Measurements from ENCODE around the gene WDPCP. TPM values are rescaled to one million over a fixed set of nuclear protein-coding genes. Genes with fewer than 3 reads are reported as not detected.

WDPCP gene
- total and polyA plus RNA-seq, 2 of the 4 experiments (the other 2 are of a cell fraction), result 2.2 to 10.2 TPM

DNA sequence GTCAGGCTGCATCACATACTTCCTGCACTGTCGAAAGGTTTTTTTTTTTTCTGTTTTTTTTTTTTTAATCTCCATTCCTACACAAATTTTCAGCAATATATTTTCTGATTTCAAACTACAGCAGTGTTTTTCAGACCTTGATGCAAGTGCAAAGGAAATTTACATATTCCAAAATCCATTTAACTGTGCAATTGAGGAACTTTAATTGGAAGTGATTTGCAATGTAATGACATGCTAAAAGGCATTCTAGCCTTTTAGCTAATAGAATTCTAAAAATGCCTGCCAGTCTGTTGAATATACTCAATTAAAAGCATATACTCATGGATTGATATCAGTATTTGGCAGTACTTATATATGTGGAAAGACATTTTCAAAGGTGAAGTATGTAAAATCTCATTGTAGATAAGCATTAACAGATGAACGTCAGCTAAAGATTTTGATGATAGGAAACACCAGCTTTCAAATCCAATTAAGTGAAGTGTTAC, 327.1 kb downstream of the WDPCP start:
- no peak overlapping the region for H2BK20ac ChIP-seq (ENCODE audit: low read depth, low read length)
- dilution Hi-C loops (cut with HindIII; ENCODE audit: low sequenced_read_pairs, unreplicated experiment) (no loop called here), intact Hi-C loops (cut with micrococcal nuclease) (no loop called here), in situ Hi-C loops (cut with MboI; ENCODE audit: low sequenced_read_pairs) (no loop called here)
- H2AK9ac ChIP-seq (replicated peaks; ENCODE audit: low read depth, low read length, poor library complexity), result no peak overlapping the region
- H4K91ac ChIP-seq (ENCODE audit: insufficient read depth, low read depth, low read length), result no peak overlapping the region
- BruUV-seq (replicated peaks), result no TSS peak
- ChIA-PET POLR2A (ENCODE audit: unreplicated experiment) (no interaction called here), CTCF (no interaction called here)
- H4K8ac ChIP-seq (ENCODE audit: low read depth in 2 of 2, low read length in 2 of 2), result no peak overlapping the region
- DNase-seq, result no peak
- H2BK5ac ChIP-seq (ENCODE audit: low read depth, low read length, poor library complexity, severe bottlenecking), result no peak overlapping the region
- no peak overlapping the region for H3K4me3 ChIP-seq (ENCODE audit: insufficient read depth, low read depth, low read length)
- no peaks in the 10 kb centered on the region for H3K79me1 ChIP-seq (ENCODE audit: low read depth in 1 of 2, low read length in 2 of 2)
- H3K4ac ChIP-seq (ENCODE audit: low read depth, low read length), result no peak overlapping the region
- H3K27ac ChIP-seq (ENCODE audit: insufficient read depth, low read length), result no peak overlapping the region
- H4K5ac ChIP-seq (ENCODE audit: low read depth, low read length), result no peak overlapping the region
- H2BK15ac ChIP-seq (ENCODE audit: low read depth, low read length), result no peak overlapping the region
- no CpG with 5 or more reads among the region's 2 CpGs for WGBS, 2 experiments (ENCODE audit: extremely low coverage in 2 of 2, insufficient read length in 1 of 2)
- no peaks in the 10 kb centered on the region for H3K9me1 ChIP-seq (ENCODE audit: insufficient read depth, low read length)
- H3K9me3 ChIP-seq (ENCODE audit: control insufficient read depth, insufficient read depth, low read length), result no peaks in the 10 kb centered on the region
- no peak overlapping the region for H3K56ac ChIP-seq (ENCODE audit: extremely low read depth, insufficient read depth, low read length)
- no peaks in the 10 kb centered on the region for H3K4me1 ChIP-seq (ENCODE audit: control insufficient read depth, insufficient read depth, low read length)
- H3K27me3 ChIP-seq (ENCODE audit: control insufficient read depth, insufficient read depth, low read length), result no peaks in the 10 kb centered on the region
- no peak overlapping the region for H3K4me2 ChIP-seq (ENCODE audit: low read depth, low read length)
- H4K20me1 ChIP-seq (ENCODE audit: insufficient read depth, low read length), result no peaks in the 10 kb centered on the region
- no peak overlapping the region for H3K18ac ChIP-seq (ENCODE audit: low read depth, low read length)
- no peak for TF ChIP-seq SMC3 (IDR thresholded peaks at IDR 0.05; ENCODE audit: low read depth, low read length)
- TF ChIP-seq CHD1 (IDR thresholded peaks at IDR 0.05; ENCODE audit: low read depth, low read length), result no peak
- no peak for TF ChIP-seq RFX5 (IDR thresholded peaks at IDR 0.05; ENCODE audit: low read depth, low read length)
- TF ChIP-seq BHLHE40 (IDR thresholded peaks at IDR 0.05; ENCODE audit: low read depth, low read length), result no peak
- no peak for TF ChIP-seq RCOR1 (IDR thresholded peaks at IDR 0.05; ENCODE audit: insufficient replicate concordance, low read length)
- TF ChIP-seq MAZ (IDR thresholded peaks at IDR 0.05; ENCODE audit: borderline replicate concordance, low read depth, low read length), result no peak
- no peak for TF ChIP-seq MXI1 (IDR thresholded peaks at IDR 0.05; ENCODE audit: borderline replicate concordance, low read depth, low read length)
- no peak for TF ChIP-seq NFE2L2 (IDR thresholded peaks at IDR 0.05; ENCODE audit: low read depth, low read length)
- no peaks in the 10 kb centered on the region for H3K36me3 ChIP-seq (ENCODE audit: control insufficient read depth, insufficient read depth, low read length)
- no peak overlapping the region for H2AK5ac ChIP-seq (ENCODE audit: low read depth, low read length)
- no peak overlapping the region for H3K23ac ChIP-seq (ENCODE audit: low read depth, low read length)
- ATAC-seq (ENCODE audit: low read depth), result no peak
- no peak overlapping the region for H2BK120ac ChIP-seq (ENCODE audit: low read depth, low read length)
- H3K14ac ChIP-seq (replicated peaks; ENCODE audit: low read depth, low read length), result no peak overlapping the region
- H2AFZ ChIP-seq (replicated peaks; ENCODE audit: low read length, poor library complexity), result no peak overlapping the region
- H3K9ac ChIP-seq (ENCODE audit: low read depth, low read length), result no peak overlapping the region

Measured in IMR-90 (cell line).